ENCODE data around the gene PNLDC1.
"Not testable (repeated sequence)": the region's sequence is repeated elsewhere in the genome, so short reads cannot be mapped to it uniquely, and the experiment has no call there.

The PNLDC1 gene

GRCh38 chr6:159842035-159842434, 42.0 kb downstream of the PNLDC1 start:
- ATAC-seq: no peak
- H3K4me1 Mint-ChIP-seq: peaks cover 5% of the 10 kb centered on the region
- no peaks in the 10 kb centered on the region for H3K9me3 Mint-ChIP-seq
- no peak overlapping the region for H3K4me3 Mint-ChIP-seq
- peaks cover 42% of the 10 kb centered on the region for H3K27me3 Mint-ChIP-seq
- no peak overlapping the region for H3K27ac Mint-ChIP-seq
- no peaks in the 10 kb centered on the region for H3K36me3 Mint-ChIP-seq

- H3K4me1 Mint-ChIP-seq: peaks cover 5% of the 10 kb centered on the region
Measured at GRCh38 chr6:159844737-159845645, 44.9 kb downstream of the PNLDC1 start.

GRCh38 chr6:159848552-159848951, 48.5 kb downstream of the PNLDC1 start:
- not testable (repeated sequence) for H3K36me3 Mint-ChIP-seq, ATAC-seq, H3K27ac Mint-ChIP-seq, H3K4me1 Mint-ChIP-seq, H3K4me3 Mint-ChIP-seq
- H3K27me3 Mint-ChIP-seq: peaks cover 10% of the 10 kb centered on the region
- peaks cover 11% of the 10 kb centered on the region for H3K9me3 Mint-ChIP-seq

More at GRCh38 chr6:159844737-159845645, 44.9 kb downstream of the PNLDC1 start:
- ATAC-seq: no peak
- Mint-ChIP-seq H3K9me3 (peaks cover 7% of the 10 kb centered on the region), H3K27me3 (peaks cover 15% of the 10 kb centered on the region), H3K36me3 (no peaks in the 10 kb centered on the region), H3K27ac (no peak overlapping the region), H3K4me3 (no peak overlapping the region)

- not testable (repeated sequence) for ATAC-seq, H3K4me3 Mint-ChIP-seq, H3K27ac Mint-ChIP-seq, H3K4me1 Mint-ChIP-seq, H3K36me3 Mint-ChIP-seq
- Mint-ChIP-seq H3K27me3 (peaks cover 10% of the 10 kb centered on the region), H3K9me3 (peaks cover 11% of the 10 kb centered on the region)
Measured at GRCh38 chr6:159849851-159850250, 49.8 kb downstream of the PNLDC1 start.

GRCh38 chr6:159852877-159853276, 52.8 kb downstream of the PNLDC1 start:
- Mint-ChIP-seq H3K4me3 (no peak overlapping the region), H3K27ac (no peak overlapping the region), H3K9me3 (peaks cover 15% of the 10 kb centered on the region), H3K4me1 (no peaks in the 10 kb centered on the region), H3K36me3 (no peaks in the 10 kb centered on the region), H3K27me3 (peaks cover 28% of the 10 kb centered on the region)
- no peak for ATAC-seq

- peaks cover 31% of the 10 kb centered on the region for H3K27me3 Mint-ChIP-seq
- H3K27ac Mint-ChIP-seq: no peak overlapping the region
- H3K4me1 Mint-ChIP-seq: no peaks in the 10 kb centered on the region
- H3K4me3 Mint-ChIP-seq: no peak overlapping the region
- peaks cover 14% of the 10 kb centered on the region for H3K9me3 Mint-ChIP-seq
- no peak for ATAC-seq
- no peaks in the 10 kb centered on the region for H3K36me3 Mint-ChIP-seq
Measured at GRCh38 chr6:159853754-159854153, 53.7 kb downstream of the PNLDC1 start.

GRCh38 chr6:159854959-159855358, 54.9 kb downstream of the PNLDC1 start:
- Mint-ChIP-seq H3K27me3 (peaks cover 31% of the 10 kb centered on the region), H3K36me3 (no peaks in the 10 kb centered on the region), H3K4me1 (no peaks in the 10 kb centered on the region), H3K27ac (no peak overlapping the region), H3K9me3 (peaks cover 13% of the 10 kb centered on the region), H3K4me3 (no peak overlapping the region)
- no peak for ATAC-seq

GRCh38 chr6:159858259-159858658, 58.2 kb downstream of the PNLDC1 start:
- Mint-ChIP-seq H3K9me3 (peaks cover 9% of the 10 kb centered on the region), H3K4me1 (no peaks in the 10 kb centered on the region), H3K36me3 (no peaks in the 10 kb centered on the region), H3K27ac (no peak overlapping the region), H3K4me3 (no peak overlapping the region), H3K27me3 (peaks cover 45% of the 10 kb centered on the region)
- no peak for ATAC-seq

GRCh38 chr6:159860482-159860881, 60.4 kb downstream of the PNLDC1 start:
- Mint-ChIP-seq H3K4me3 (no peak overlapping the region), H3K27me3 (peaks cover 47% of the 10 kb centered on the region)

GRCh38 chr6:159862103-159862502, 62.0 kb downstream of the PNLDC1 start:
- ATAC-seq: no peak
- no peak overlapping the region for H3K4me3 Mint-ChIP-seq
- no peak overlapping the region for H3K27ac Mint-ChIP-seq
- peaks cover 37% of the 10 kb centered on the region for H3K27me3 Mint-ChIP-seq
- peaks cover 7% of the 10 kb centered on the region for H3K9me3 Mint-ChIP-seq
- H3K36me3 Mint-ChIP-seq: no peaks in the 10 kb centered on the region
- H3K4me1 Mint-ChIP-seq: no peaks in the 10 kb centered on the region

More at GRCh38 chr6:159860482-159860881, 60.4 kb downstream of the PNLDC1 start:
- Mint-ChIP-seq H3K27ac (no peak overlapping the region), H3K4me1 (no peaks in the 10 kb centered on the region), H3K9me3 (peaks cover 9% of the 10 kb centered on the region), H3K36me3 (no peaks in the 10 kb centered on the region)
- ATAC-seq: no peak

GRCh38 chr6:159863341-159863740, 63.3 kb downstream of the PNLDC1 start:
- H3K27me3 Mint-ChIP-seq: peaks cover 26% of the 10 kb centered on the region
- ATAC-seq, H3K27ac Mint-ChIP-seq, H3K4me3 Mint-ChIP-seq, H3K4me1 Mint-ChIP-seq, H3K36me3 Mint-ChIP-seq, H3K9me3 Mint-ChIP-seq: not testable (repeated sequence)

GRCh38 chr6:159865226-159865920, 65.3 kb downstream of the PNLDC1 start:
- peaks cover 4% of the 10 kb centered on the region for H3K9me3 Mint-ChIP-seq
- no peaks in the 10 kb centered on the region for H3K4me1 Mint-ChIP-seq
- ATAC-seq: no peak
- H3K4me3 Mint-ChIP-seq: no peak overlapping the region
- peaks cover 4% of the 10 kb centered on the region for H3K36me3 Mint-ChIP-seq
- H3K27me3 Mint-ChIP-seq: peaks cover 26% of the 10 kb centered on the region
- H3K27ac Mint-ChIP-seq: no peak overlapping the region

- Mint-ChIP-seq H3K36me3 (peaks cover 4% of the 10 kb centered on the region), H3K4me1 (no peaks in the 10 kb centered on the region), H3K9me3 (peaks cover 4% of the 10 kb centered on the region), H3K4me3 (no peak overlapping the region), H3K27ac (no peak overlapping the region), H3K27me3 (peaks cover 19% of the 10 kb centered on the region)
- no peak for ATAC-seq
Measured at GRCh38 chr6:159866286-159867247, 66.5 kb downstream of the PNLDC1 start.

Data from stimulated activated memory B cell treated with anti-CD40 and anti-IgM and Interleukin-4, amounts not matched to agents 10 μg/mL and 1 μg/mL and 100 μg/mL, for 72 hours (primary cell).